GM12878 (cell line): ENCODE measurements around the gene ACOT12. TPM values are rescaled to one million over a fixed set of nuclear protein-coding genes. Genes with fewer than 3 reads are reported as not detected.

Experiments used
- ATAC-seq: fragments of 200-7000 bp; cut with Tn5 transposase; 3 replicates; pipeline ENCODE4 v1.9.1; 2020; ENCODE audit warnings: mild to moderate bottlenecking, moderate library complexity
- BruUV-seq: library from RNA; stranded (reverse); fragments of 400-500 nt; replicated peaks from 2 replicates; lab custom pipeline; 2021; lab: Mats Ljungman, UMichigan
- CTCF ChIA-PET: fragments of 300-600 bp; sonication (Branson Sonifier 250); formaldehyde crosslinking; extraction: SDS; loops from one replicate; lab custom pipeline; 2021; ENCODE audit warnings: inconsistent platforms; lab: Yijun Ruan, JAX
- POLR2A ChIA-PET: fragments of 350-600 bp; formaldehyde crosslinking; extraction: SDS; loops from one replicate; lab custom pipeline; 2021; ENCODE audit warnings: inconsistent platforms; lab: Charles Lee
- RAD21 ChIA-PET: fragments of 300-600 bp; sonication (Branson Sonifier 250); formaldehyde crosslinking; loops from one replicate; lab custom pipeline; 2023; ENCODE audit warnings: antibody characterized with exemption; ENCODE audit not compliant: unreplicated experiment; lab: Charles Lee
- SMC1A ChIA-PET: fragments of 300-600 bp; sonication (Branson Sonifier 250); formaldehyde crosslinking; loops from one replicate; lab custom pipeline; 2023; ENCODE audit not compliant: unreplicated experiment, uncharacterized antibody; lab: Charles Lee
- DNase-seq: peaks from one replicate; pipeline ENCODE4 v3.0.0-alpha.2; 2011; ENCODE audit warnings: low read depth, low spot score
- FAIRE-seq: peaks from 3 replicates; lab custom pipeline; 2011; peaks lifted over from hg19 to GRCh38; lab: Jason Lieb, UNC
- H2AFZ ChIP-seq: 2 replicates; pipeline ENCODE4 v1.6.0; 2011; ENCODE audit warnings: low read depth, low read length, control low read depth; ENCODE audit not compliant: control insufficient read depth
- H3K27ac ChIP-seq: 2 replicates; pipeline ENCODE4 v1.5.1; 2011; ENCODE audit warnings: control low read depth; ENCODE audit not compliant: control insufficient read depth, insufficient read depth
- H3K27me3 ChIP-seq, 2 experiments: replicated peaks in 1 of 2; 2 replicates each; pipeline versions ENCODE4 v1.6.0 to v1.6.1; 2011; ENCODE audit warnings: low read length in 1 of 2; ENCODE audit not compliant: control insufficient read depth in 2 of 2, insufficient read depth in 2 of 2
- H3K36me3 ChIP-seq, 2 experiments: 2 replicates each; pipeline ENCODE4 v1.5.1; 2011; ENCODE audit warnings: low read length in 1 of 2; ENCODE audit not compliant: control insufficient read depth in 2 of 2, insufficient read depth in 2 of 2
- H3K4me1 ChIP-seq: 2 replicates; pipeline ENCODE4 v1.6.1; 2011; ENCODE audit warnings: mild to moderate bottlenecking, low read length, moderate library complexity, mixed read lengths; ENCODE audit not compliant: control insufficient read depth, insufficient read depth
- H3K4me2 ChIP-seq: 2 replicates; pipeline ENCODE4 v1.6.0; 2011; ENCODE audit warnings: control low read depth; ENCODE audit not compliant: control insufficient read depth, insufficient read depth
- H3K4me3 ChIP-seq: fragments of 200-600 bp; sonication (generic); 2 replicates; pipeline ENCODE4 v1.5.1; 2016
- H3K79me2 ChIP-seq: 2 replicates; pipeline ENCODE4 v1.6.0; 2011; ENCODE audit warnings: low read length; ENCODE audit not compliant: control insufficient read depth, insufficient read depth
- H3K9ac ChIP-seq: 2 replicates; pipeline ENCODE4 v1.8.0; 2011; ENCODE audit warnings: low read length, control low read depth, mixed read lengths; ENCODE audit not compliant: control insufficient read depth, insufficient read depth
- H3K9me3 ChIP-seq: replicated peaks from 3 replicates; pipeline ENCODE4 v1.5.1; 2011; ENCODE audit warnings: mild to moderate bottlenecking, low read length; ENCODE audit not compliant: control insufficient read depth, insufficient read depth
- H4K20me1 ChIP-seq: 2 replicates; pipeline ENCODE4 v1.6.0; 2011; ENCODE audit not compliant: control insufficient read depth, insufficient read depth
- BCL11A ChIP-seq: IDR thresholded peaks from 2 replicates; pipeline ENCODE4 v1.6.1; 2011; ENCODE audit warnings: low read depth, low read length
- FOXM1 ChIP-seq: IDR thresholded peaks from 2 replicates; pipeline ENCODE4 v1.6.1; 2012; ENCODE audit warnings: low read depth, mild to moderate bottlenecking, inconsistent platforms, low read length, moderate library complexity
- MYC ChIP-seq: IDR thresholded peaks from 2 replicates; pipeline ENCODE4 v1.6.1; 2011; ENCODE audit warnings: mild to moderate bottlenecking, low read length, moderate library complexity, inconsistent platforms; ENCODE audit not compliant: insufficient read depth, insufficient replicate concordance, insufficient read length, severe bottlenecking
- NFYA ChIP-seq: IDR thresholded peaks from 2 replicates; pipeline ENCODE4 v1.6.1; 2011; ENCODE audit warnings: low read depth, mild to moderate bottlenecking, low read length, improper control_type of control experiment, borderline replicate concordance
- NR2F1 ChIP-seq: fragments of 450-650 bp; conservative IDR thresholded peaks from 2 replicates; pipeline ENCODE4 v1.6.1; 2017; ENCODE audit warnings: mild to moderate bottlenecking
- PAX8 ChIP-seq: fragments of 450-650 bp; IDR thresholded peaks from 2 replicates; pipeline ENCODE4 v1.6.1; 2017; ENCODE audit warnings: mild to moderate bottlenecking, moderate library complexity
- WGBS: methylation state at CpG from one replicate; pipeline ENCODE4 v1.1.6; 2016; ENCODE audit warnings: low lambda C conversion rate; ENCODE audit not compliant: insufficient replicate concordance, insufficient coverage; ENCODE audit errors: missing lambda C conversion rate; 5-methylcytosine and 5-hydroxymethylcytosine counted together
- in situ Hi-C: fragments of 300-500 bp; cut with MboI; formaldehyde crosslinking; loops from 9 replicates; pipeline ENCODE4 v1.14.3; 2018; ENCODE audit warnings: mixed read lengths
- intact Hi-C: fragments of 100-400 bp; cut with micrococcal nuclease; formaldehyde crosslinking; loops from one replicate; pipeline ENCODE4 v1.14.2; 2022; ENCODE audit not compliant: unreplicated experiment
- polyA plus RNA-seq, 11 experiments: library from polyadenylated mRNA; depleted of rRNA in 4 of 11; unstranded in 6 of 11; stranded (reverse) in 5 of 11; fragments of >200 nt; fragmentation: Nextera tagmentation in 4 of 11; fragmentation: Illumina TruSeq in 1 of 11; extraction: Ambion mirVana in 4 of 11; extraction: Trizol in 1 of 11; gene quantifications; 1 replicate in 1 of 11; 2 replicates in 10 of 11; pipeline versions ENCODE4 v1.2.1 to v1.2.3, GENCODE V29; 2011 to 2016; ENCODE audit warnings: inconsistent platforms in 2 of 11, missing spikeins in 2 of 11, low read depth in 1 of 11
- total RNA-seq, 4 experiments: library from RNA; depleted of rRNA in 3 of 4; stranded (reverse); fragments of >200 nt in 3 of 4; fragmentation: Illumina TruSeq in 1 of 4; extraction: Trizol in 1 of 4; gene quantifications; 2 replicates each; pipeline versions ENCODE4 v1.2.1 to v1.2.3, GENCODE V29; 2013 to 2021
- TF ChIP-seq, protein P1 (sequence below): fragments of 450-650 bp; conservative IDR thresholded peaks from 2 replicates; pipeline ENCODE4 v1.6.1; 2017; ENCODE audit warnings: mild to moderate bottlenecking, moderate library complexity
- TF ChIP-seq, protein P2 (sequence below): fragments of 450-650 bp; formaldehyde crosslinking; IDR thresholded peaks from 2 replicates; pipeline ENCODE4 v1.5.0; 2022; ENCODE audit warnings: mild to moderate bottlenecking, missing genetic modification characterization
- TF ChIP-seq, protein P3 (sequence below): IDR thresholded peaks from 2 replicates; pipeline ENCODE4 v1.6.1; 2011; ENCODE audit warnings: mild to moderate bottlenecking, low read depth, low read length, moderate library complexity; ENCODE audit not compliant: insufficient replicate concordance
- TF ChIP-seq, protein P4 (sequence below): fragments of 450-650 bp; IDR thresholded peaks from 2 replicates; pipeline ENCODE4 v1.6.1; 2018; ENCODE audit warnings: mild to moderate bottlenecking, low read depth, moderate library complexity; ENCODE audit not compliant: partially characterized antibody

Gene ACOT12
- total and polyA plus RNA-seq, 10 of the 15 experiments (the other 5 are each of a cell fraction or from before 2014, with no cell fraction given) = 0.08 TPM; not detected in 9

DNA sequence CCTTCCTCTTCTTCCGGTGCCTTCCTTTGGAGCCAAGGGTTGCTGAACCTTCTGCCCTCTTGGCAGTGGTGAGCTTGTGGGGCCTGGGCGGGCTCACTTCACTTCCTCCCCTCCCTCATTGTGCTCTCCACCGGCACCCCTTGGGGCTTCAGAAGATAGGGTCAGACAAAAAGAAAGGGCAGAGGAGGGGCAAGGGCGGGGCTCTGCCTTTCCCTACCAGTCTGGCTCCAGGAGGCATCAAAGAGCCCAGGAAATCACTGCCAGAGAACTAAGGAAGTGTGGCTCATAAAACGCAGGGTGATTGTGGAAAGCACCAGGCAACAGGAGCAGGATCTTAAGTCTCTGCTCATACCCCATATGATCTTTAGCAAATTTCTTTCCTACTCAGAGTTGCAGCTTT, 34.8 kb downstream of the ACOT12 start:
- POLR2A ChIA-PET = no interaction called here
- no peak for DNase-seq
- H3K79me2 ChIP-seq = no peaks in the 10 kb centered on the region
- 42% methylated on average over 5 of the region's 5 CpGs for WGBS
- no peak overlapping the region for H3K27ac ChIP-seq
- H3K4me3 ChIP-seq = no peak overlapping the region
- no peaks in the 10 kb centered on the region for H3K9me3 ChIP-seq
- no peak overlapping the region for H3K4me2 ChIP-seq
- H2AFZ ChIP-seq = no peak overlapping the region
- no peaks in the 10 kb centered on the region for H4K20me1 ChIP-seq
- no peak for FAIRE-seq
- in situ Hi-C loops (no loop called here), intact Hi-C loops (no loop called here)
- BruUV-seq = no TSS peak
- RAD21 ChIA-PET = no interaction called here
- no peaks in the 10 kb centered on the region for H3K36me3 ChIP-seq
- H3K4me1 ChIP-seq = no peaks in the 10 kb centered on the region
- SMC1A ChIA-PET = no interaction called here
- CTCF ChIA-PET = no interaction called here
- no peak for ATAC-seq
- no peaks in the 10 kb centered on the region; a peak in 2 of 4 replicates for H3K27me3 ChIP-seq
- H3K9ac ChIP-seq = no peak overlapping the region
- TF ChIP-seq, protein P1, sequence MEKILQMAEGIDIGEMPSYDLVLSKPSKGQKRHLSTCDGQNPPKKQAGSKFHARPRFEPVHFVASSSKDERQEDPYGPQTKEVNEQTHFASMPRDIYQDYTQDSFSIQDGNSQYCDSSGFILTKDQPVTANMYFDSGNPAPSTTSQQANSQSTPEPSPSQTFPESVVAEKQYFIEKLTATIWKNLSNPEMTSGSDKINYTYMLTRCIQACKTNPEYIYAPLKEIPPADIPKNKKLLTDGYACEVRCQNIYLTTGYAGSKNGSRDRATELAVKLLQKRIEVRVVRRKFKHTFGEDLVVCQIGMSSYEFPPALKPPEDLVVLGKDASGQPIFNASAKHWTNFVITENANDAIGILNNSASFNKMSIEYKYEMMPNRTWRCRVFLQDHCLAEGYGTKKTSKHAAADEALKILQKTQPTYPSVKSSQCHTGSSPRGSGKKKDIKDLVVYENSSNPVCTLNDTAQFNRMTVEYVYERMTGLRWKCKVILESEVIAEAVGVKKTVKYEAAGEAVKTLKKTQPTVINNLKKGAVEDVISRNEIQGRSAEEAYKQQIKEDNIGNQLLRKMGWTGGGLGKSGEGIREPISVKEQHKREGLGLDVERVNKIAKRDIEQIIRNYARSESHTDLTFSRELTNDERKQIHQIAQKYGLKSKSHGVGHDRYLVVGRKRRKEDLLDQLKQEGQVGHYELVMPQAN = no peak
- no peak for TF ChIP-seq BCL11A
- TF ChIP-seq MYC = no peak
- no peak for TF ChIP-seq PAX8
- TF ChIP-seq NFYA = no peak
- no peak for TF ChIP-seq FOXM1
- TF ChIP-seq, protein P2, sequence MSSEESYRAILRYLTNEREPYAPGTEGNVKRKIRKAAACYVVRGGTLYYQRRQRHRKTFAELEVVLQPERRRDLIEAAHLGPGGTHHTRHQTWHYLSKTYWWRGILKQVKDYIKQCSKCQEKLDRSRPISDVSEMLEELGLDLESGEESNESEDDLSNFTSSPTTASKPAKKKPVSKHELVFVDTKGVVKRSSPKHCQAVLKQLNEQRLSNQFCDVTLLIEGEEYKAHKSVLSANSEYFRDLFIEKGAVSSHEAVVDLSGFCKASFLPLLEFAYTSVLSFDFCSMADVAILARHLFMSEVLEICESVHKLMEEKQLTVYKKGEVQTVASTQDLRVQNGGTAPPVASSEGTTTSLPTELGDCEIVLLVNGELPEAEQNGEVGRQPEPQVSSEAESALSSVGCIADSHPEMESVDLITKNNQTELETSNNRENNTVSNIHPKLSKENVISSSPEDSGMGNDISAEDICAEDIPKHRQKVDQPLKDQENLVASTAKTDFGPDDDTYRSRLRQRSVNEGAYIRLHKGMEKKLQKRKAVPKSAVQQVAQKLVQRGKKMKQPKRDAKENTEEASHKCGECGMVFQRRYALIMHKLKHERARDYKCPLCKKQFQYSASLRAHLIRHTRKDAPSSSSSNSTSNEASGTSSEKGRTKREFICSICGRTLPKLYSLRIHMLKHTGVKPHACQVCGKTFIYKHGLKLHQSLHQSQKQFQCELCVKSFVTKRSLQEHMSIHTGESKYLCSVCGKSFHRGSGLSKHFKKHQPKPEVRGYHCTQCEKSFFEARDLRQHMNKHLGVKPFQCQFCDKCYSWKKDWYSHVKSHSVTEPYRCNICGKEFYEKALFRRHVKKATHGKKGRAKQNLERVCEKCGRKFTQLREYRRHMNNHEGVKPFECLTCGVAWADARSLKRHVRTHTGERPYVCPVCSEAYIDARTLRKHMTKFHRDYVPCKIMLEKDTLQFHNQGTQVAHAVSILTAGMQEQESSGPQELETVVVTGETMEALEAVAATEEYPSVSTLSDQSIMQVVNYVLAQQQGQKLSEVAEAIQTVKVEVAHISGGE (CRISPR knock-in tag) = no peak
- TF ChIP-seq, protein P3, sequence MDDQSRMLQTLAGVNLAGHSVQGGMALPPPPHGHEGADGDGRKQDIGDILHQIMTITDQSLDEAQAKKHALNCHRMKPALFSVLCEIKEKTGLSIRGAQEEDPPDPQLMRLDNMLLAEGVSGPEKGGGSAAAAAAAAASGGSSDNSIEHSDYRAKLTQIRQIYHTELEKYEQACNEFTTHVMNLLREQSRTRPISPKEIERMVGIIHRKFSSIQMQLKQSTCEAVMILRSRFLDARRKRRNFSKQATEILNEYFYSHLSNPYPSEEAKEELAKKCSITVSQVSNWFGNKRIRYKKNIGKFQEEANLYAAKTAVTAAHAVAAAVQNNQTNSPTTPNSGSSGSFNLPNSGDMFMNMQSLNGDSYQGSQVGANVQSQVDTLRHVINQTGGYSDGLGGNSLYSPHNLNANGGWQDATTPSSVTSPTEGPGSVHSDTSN = no peak
- TF ChIP-seq, protein P4, sequence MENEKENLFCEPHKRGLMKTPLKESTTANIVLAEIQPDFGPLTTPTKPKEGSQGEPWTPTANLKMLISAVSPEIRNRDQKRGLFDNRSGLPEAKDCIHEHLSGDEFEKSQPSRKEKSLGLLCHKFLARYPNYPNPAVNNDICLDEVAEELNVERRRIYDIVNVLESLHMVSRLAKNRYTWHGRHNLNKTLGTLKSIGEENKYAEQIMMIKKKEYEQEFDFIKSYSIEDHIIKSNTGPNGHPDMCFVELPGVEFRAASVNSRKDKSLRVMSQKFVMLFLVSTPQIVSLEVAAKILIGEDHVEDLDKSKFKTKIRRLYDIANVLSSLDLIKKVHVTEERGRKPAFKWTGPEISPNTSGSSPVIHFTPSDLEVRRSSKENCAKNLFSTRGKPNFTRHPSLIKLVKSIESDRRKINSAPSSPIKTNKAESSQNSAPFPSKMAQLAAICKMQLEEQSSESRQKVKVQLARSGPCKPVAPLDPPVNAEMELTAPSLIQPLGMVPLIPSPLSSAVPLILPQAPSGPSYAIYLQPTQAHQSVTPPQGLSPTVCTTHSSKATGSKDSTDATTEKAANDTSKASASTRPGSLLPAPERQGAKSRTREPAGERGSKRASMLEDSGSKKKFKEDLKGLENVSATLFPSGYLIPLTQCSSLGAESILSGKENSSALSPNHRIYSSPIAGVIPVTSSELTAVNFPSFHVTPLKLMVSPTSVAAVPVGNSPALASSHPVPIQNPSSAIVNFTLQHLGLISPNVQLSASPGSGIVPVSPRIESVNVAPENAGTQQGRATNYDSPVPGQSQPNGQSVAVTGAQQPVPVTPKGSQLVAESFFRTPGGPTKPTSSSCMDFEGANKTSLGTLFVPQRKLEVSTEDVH = no peak
- no peak for TF ChIP-seq NR2F1
